Cardiac fibroblast (primary cell): Measurements from ENCODE around the gene CHRNB4.

Source experiments
- DNase-seq, 2 donors: peaks; one replicate each; pipeline versions ENCODE4 v3.0.0 to v3.0.0-alpha.2; 2010; ENCODE audit warnings: low read depth in 2 of 2
- H3K4me3 ChIP-seq, 2 donors: replicated peaks in 1 of 2; 1 replicate in 1 of 2; 2 replicates in 1 of 2; pipeline ENCODE4 v1.5.1; 2011; ENCODE audit warnings: low read depth in 2 of 2, low read length in 2 of 2, mild to moderate bottlenecking in 2 of 2, moderate library complexity in 1 of 2
- CTCF ChIP-seq: IDR thresholded peaks from one replicate; pipeline ENCODE4 v1.5.1; 2011; ENCODE audit warnings: low read depth, mild to moderate bottlenecking, low read length, inconsistent platforms

The CHRNB4 gene

DNA sequence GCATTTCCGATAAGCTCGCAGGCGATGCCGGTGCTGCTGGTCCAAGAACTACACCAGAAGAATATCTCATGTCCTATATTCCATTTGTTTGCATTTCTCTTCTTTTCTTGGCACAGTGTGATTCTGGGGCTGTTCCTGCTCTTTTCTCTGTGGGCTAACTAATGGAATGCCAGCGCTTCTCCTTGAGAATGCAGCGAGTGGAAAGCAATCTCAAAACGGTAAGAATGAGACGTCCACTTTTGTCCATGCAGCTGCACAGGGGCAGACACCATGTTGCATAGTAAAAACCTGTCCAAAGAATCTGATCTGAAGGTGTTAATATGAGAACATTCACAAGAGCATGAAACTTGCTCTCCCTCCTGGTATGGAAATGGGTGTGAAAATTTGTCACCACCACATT, 13.7 kb downstream of the CHRNB4 start:
- H3K4me3 ChIP-seq, result no peak overlapping the region
- TF ChIP-seq CTCF, result no peak
- no peak for DNase-seq

- no peak overlapping the region for H3K4me3 ChIP-seq
- no peak for DNase-seq
- no peak for TF ChIP-seq CTCF
Observed at GRCh38 chr15:78626381-78626995, 14.5 kb downstream of the CHRNB4 start.

GRCh38 chr15:78625606-78626280, 15.3 kb downstream of the CHRNB4 start:
- no peak for DNase-seq
- H3K4me3 ChIP-seq, result no peak overlapping the region
- no peak for TF ChIP-seq CTCF

GRCh38 chr15:78624651-78625590, 16.1 kb downstream of the CHRNB4 start:
- no peak for TF ChIP-seq CTCF
- no peak for DNase-seq
- H3K4me3 ChIP-seq, result no peak overlapping the region

- no peak for DNase-seq
- no peak for TF ChIP-seq CTCF
Observed at GRCh38 chr15:78623786-78624497, 17.1 kb downstream of the CHRNB4 start.

DNA sequence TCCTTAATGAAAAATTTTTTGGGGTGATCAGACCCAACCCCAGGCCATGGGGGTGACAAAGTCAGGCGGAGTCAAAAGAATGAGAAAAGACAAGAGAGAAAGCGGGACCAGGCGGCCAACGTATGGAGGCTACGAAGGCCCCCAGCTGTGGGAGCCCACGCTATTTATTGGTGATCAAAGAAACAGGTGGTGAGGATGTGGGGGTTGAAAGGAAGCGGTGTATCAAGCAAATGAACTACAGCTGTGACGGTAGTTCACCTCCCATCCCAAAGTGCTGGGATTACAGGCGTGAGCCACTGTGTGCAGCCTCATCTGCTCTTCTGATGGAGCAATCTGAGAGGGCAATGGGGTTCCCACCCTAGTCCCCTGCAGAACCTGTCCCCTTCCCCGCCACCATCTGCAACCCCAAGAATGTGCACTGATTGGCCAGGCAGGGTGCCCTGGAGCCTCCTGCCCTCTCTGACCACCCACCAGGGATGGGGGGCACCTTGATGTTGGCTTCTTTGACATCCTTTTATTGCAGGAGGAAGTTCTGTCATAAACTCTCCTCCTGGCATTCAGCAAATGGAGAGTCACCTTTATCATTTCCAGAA, 19.1 kb downstream of the CHRNB4 start:
- no peak for TF ChIP-seq CTCF
- no peak overlapping the region for H3K4me3 ChIP-seq
- DNase-seq, result no peak

More at GRCh38 chr15:78623786-78624497, 17.1 kb downstream of the CHRNB4 start:
- no peak overlapping the region for H3K4me3 ChIP-seq
